Calu3 (cell line): ENCODE measurements around the gene UQCR11. TPM values are rescaled to one million over a fixed set of nuclear protein-coding genes. Genes with fewer than 3 reads are reported as not detected.
A peak's percentile ranks its signal among the peaks of the same experiment; 100 is the strongest.

Source experiments
- BruUV-seq: library from RNA; stranded (reverse); fragments of 400-500 nt; replicated peaks from 2 replicates; lab custom pipeline; 2021; lab: Mats Ljungman, UMichigan
- CTCF ChIA-PET: fragments of 300-600 bp; sonication (Branson Sonifier 250); formaldehyde crosslinking; loops from one replicate; lab custom pipeline; 2022; ENCODE audit warnings: antibody characterized with exemption; lab: Charles Lee
- DNase-seq: peaks from one replicate; pipeline ENCODE4 v3.0.0; 2022
- H3K27ac Mint-ChIP-seq: one replicate; pipeline ENCODE4 v1.8.0; 2022; ENCODE audit warnings: mixed read lengths; ENCODE audit not compliant: unreplicated experiment
- H3K27me3 Mint-ChIP-seq: one replicate; pipeline ENCODE4 v1.8.0; 2022; ENCODE audit warnings: mixed read lengths; ENCODE audit not compliant: unreplicated experiment
- H3K36me3 Mint-ChIP-seq: one replicate; pipeline ENCODE4 v1.8.0; 2022; ENCODE audit warnings: mild to moderate bottlenecking, moderate library complexity, mixed read lengths; ENCODE audit not compliant: insufficient read depth, unreplicated experiment
- H3K4me1 Mint-ChIP-seq: one replicate; pipeline ENCODE4 v1.8.0; 2022; ENCODE audit warnings: mild to moderate bottlenecking, low read depth, mixed read lengths; ENCODE audit not compliant: unreplicated experiment
- H3K4me3 Mint-ChIP-seq: one replicate; pipeline ENCODE4 v1.8.0; 2022; ENCODE audit warnings: mild to moderate bottlenecking, low read depth, moderate library complexity, mixed read lengths; ENCODE audit not compliant: unreplicated experiment
- H3K9me3 Mint-ChIP-seq: one replicate; pipeline ENCODE4 v1.8.0; 2022; ENCODE audit warnings: low read depth, mixed read lengths; ENCODE audit not compliant: unreplicated experiment
- CTCF ChIP-seq: fragments of 200-600 bp; IDR thresholded peaks from one replicate; pipeline ENCODE4 v1.8.0; 2022; ENCODE audit warnings: antibody characterized with exemption; ENCODE audit not compliant: unreplicated experiment
- intact Hi-C: fragments of 100-400 bp; cut with micrococcal nuclease; formaldehyde crosslinking; loops from one replicate; pipeline ENCODE4 v1.10.0; 2022; ENCODE audit not compliant: unreplicated experiment
- total RNA-seq: library from RNA; stranded (reverse); gene quantifications from 2 replicates; pipeline ENCODE4 v1.2.3, GENCODE V29; 2022

UQCR11 gene
- total RNA-seq, 1 experiment from 2014 or later: 148 TPM

DNA sequence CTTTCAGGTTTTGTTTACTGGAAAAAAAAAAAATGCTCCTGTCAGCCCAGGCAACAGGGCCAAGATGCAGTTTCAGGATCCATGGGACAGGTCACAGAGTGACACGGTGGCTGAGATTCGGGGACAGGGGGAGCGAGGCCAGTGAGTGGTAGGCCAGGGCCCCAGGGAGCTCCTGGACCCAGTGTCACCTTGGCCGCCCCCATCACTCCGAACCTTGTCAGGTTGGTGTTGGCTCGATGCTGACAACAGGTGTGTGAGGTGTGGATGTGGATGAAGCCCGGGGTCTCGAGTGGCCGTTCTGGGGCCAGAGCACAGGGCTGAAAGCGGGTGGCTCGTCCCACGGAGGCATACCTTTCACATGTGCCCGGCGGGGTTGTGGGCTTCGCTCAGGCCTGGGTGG lies 6.1 kb upstream of the UQCR11 start:
- Mint-ChIP-seq H3K4me1 (no peaks in the 10 kb centered on the region), H3K27ac (no peak overlapping the region), H3K9me3 (no peaks in the 10 kb centered on the region), H3K4me3 (no peak overlapping the region), H3K36me3 (peaks cover 40% of the 10 kb centered on the region), H3K27me3 (no peaks in the 10 kb centered on the region)
- TSS peak; percentile 40 for BruUV-seq
- no peak for DNase-seq
- TF ChIP-seq CTCF: no peak
- CTCF ChIA-PET: interaction anchor here (0.7 kb wide), 1 partner anchor 343 kb away, joined by 4 read pairs; no protein-coding TSS in a partner anchor
- intact Hi-C loops: no loop called here

GRCh38 chr19:1610579-1610978 lies 5.3 kb upstream of the UQCR11 start:
- Mint-ChIP-seq H3K36me3 (peaks cover 45% of the 10 kb centered on the region), H3K27ac (no peak overlapping the region), H3K4me3 (no peak overlapping the region), H3K9me3 (no peaks in the 10 kb centered on the region), H3K27me3 (no peaks in the 10 kb centered on the region), H3K4me1 (no peaks in the 10 kb centered on the region)
- no peak for DNase-seq
- BruUV-seq: no TSS peak
- intact Hi-C loops: no loop called here
- no peak for TF ChIP-seq CTCF
- CTCF ChIA-PET: interaction anchor here (0.7 kb wide), 1 partner anchor 342 kb away, joined by 4 read pairs; no protein-coding TSS in a partner anchor

DNA sequence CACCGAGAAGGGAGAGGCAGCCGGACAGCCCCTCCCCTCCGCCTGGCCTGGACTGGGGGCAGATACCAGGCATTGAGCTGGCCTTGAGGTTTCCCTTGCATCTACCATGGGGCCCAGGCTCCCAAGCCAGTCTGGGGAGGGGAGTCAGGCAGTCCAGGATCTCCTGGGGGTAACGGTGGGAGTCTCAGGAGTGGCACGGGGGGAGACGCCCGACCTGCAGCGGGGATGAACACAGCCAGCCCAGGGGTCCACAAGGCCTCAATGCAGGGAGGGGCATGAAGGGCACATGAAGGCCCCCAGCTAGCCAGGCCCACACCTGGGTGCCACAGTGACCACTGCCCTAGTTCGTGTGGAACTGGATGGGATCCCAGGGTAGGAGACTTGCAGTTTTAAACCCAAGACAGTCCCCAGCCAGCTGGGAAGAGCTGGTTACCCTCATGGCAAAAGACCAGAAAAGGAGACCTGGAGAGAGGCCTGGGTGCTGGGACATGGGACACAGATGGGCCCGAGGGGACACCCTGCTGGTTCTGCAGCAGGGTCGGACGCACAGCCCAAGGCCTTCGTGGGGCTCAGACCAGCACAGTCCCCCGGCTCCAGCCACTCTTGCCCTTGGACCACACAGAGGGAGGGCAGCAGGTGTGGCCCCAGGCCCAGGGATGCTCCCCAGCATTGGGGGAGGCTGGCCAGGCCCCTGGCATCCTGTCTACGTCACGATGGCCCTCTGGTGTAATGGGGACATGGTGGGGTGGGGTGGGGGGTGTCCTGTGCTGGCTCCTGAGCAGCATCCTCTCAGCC lies 4.6 kb upstream of the UQCR11 start:
- DNase-seq: no peak
- Mint-ChIP-seq H3K9me3 (no peaks in the 10 kb centered on the region), H3K4me3 (no peak overlapping the region), H3K27ac (no peak overlapping the region), H3K4me1 (no peaks in the 10 kb centered on the region), H3K27me3 (no peaks in the 10 kb centered on the region), H3K36me3 (peaks cover 46% of the 10 kb centered on the region)
- CTCF ChIA-PET: no interaction called here
- intact Hi-C loops: no loop called here
- TF ChIP-seq CTCF: no peak
- no TSS peak for BruUV-seq

- intact Hi-C loops: no loop called here
- H3K4me1 Mint-ChIP-seq: no peaks in the 10 kb centered on the region
- H3K9me3 Mint-ChIP-seq: no peaks in the 10 kb centered on the region
- H3K27me3 Mint-ChIP-seq: no peaks in the 10 kb centered on the region
- BruUV-seq: no TSS peak
- H3K27ac Mint-ChIP-seq: no peak overlapping the region
- H3K36me3 Mint-ChIP-seq: peaks cover 44% of the 10 kb centered on the region
- CTCF ChIA-PET: no interaction called here
- TF ChIP-seq CTCF: no peak
- no peak for DNase-seq
- H3K4me3 Mint-ChIP-seq: no peak overlapping the region
These were observed 3.8 kb upstream of the UQCR11 start for GRCh38 chr19:1609103-1609396.
